Astrocyte (in vitro differentiated cells and primary cell): ENCODE measurements around the gene NUP107. TPM values are rescaled to one million over a fixed set of nuclear protein-coding genes. Genes with fewer than 3 reads are reported as not detected.

Experiments
- DNase-seq: peaks from one replicate; pipeline ENCODE4 v3.0.0-alpha.2; 2010; ENCODE audit warnings: low read depth
- FAIRE-seq: peaks from 2 replicates; lab custom pipeline; 2011; peaks lifted over from hg19 to GRCh38; lab: Jason Lieb, UNC
- H2AFZ ChIP-seq: 2 replicates; pipeline ENCODE4 v1.6.0; 2012; ENCODE audit warnings: low read depth, low read length, inconsistent platforms
- H3K27ac ChIP-seq: 2 replicates; pipeline ENCODE4 v1.5.1; 2011; ENCODE audit warnings: low read depth, low read length, inconsistent platforms
- H3K27me3 ChIP-seq: 2 replicates; pipeline ENCODE4 v1.6.0; 2011; ENCODE audit warnings: low read length, inconsistent platforms; ENCODE audit not compliant: insufficient read depth
- H3K36me3 ChIP-seq: 2 replicates; pipeline ENCODE4 v1.5.1; 2011; ENCODE audit warnings: low read length, inconsistent platforms; ENCODE audit not compliant: insufficient read depth
- H3K4me1 ChIP-seq: 2 replicates; pipeline ENCODE4 v1.5.1; 2011; ENCODE audit warnings: low read length, inconsistent platforms; ENCODE audit not compliant: insufficient read depth
- H3K4me2 ChIP-seq: 2 replicates; pipeline ENCODE4 v1.6.0; 2012; ENCODE audit warnings: low read length, inconsistent platforms
- H3K4me3 ChIP-seq: 2 replicates; pipeline ENCODE4 v1.5.1; 2011; ENCODE audit warnings: low read depth, mild to moderate bottlenecking, low read length, inconsistent platforms; ENCODE audit not compliant: insufficient read depth
- H3K79me2 ChIP-seq: 2 replicates; pipeline ENCODE4 v1.6.0; 2012; ENCODE audit warnings: mild to moderate bottlenecking, low read length, inconsistent platforms; ENCODE audit not compliant: insufficient read depth
- H3K9ac ChIP-seq: 2 replicates; pipeline ENCODE4 v1.6.0; 2012; ENCODE audit warnings: mild to moderate bottlenecking, low read length, inconsistent platforms
- H3K9me3 ChIP-seq: 2 replicates; pipeline ENCODE4 v1.5.1; 2012; ENCODE audit warnings: low read depth, mild to moderate bottlenecking, low read length, inconsistent platforms; ENCODE audit not compliant: insufficient read depth
- H4K20me1 ChIP-seq: 2 replicates; pipeline ENCODE4 v1.6.0; 2012; ENCODE audit warnings: low read length, inconsistent platforms; ENCODE audit not compliant: insufficient read depth
- H3K27ac Mint-ChIP-seq: one replicate; pipeline ENCODE4 v1.8.0; 2021; ENCODE audit warnings: mild to moderate bottlenecking, mixed read lengths; ENCODE audit not compliant: unreplicated experiment
- H3K27me3 Mint-ChIP-seq: one replicate; pipeline ENCODE4 v1.8.0; 2021; ENCODE audit warnings: low read depth, mixed read lengths; ENCODE audit not compliant: unreplicated experiment
- H3K36me3 Mint-ChIP-seq: one replicate; pipeline ENCODE4 v1.8.0; 2021; ENCODE audit warnings: low read depth, mixed read lengths; ENCODE audit not compliant: unreplicated experiment
- H3K4me1 Mint-ChIP-seq: one replicate; pipeline ENCODE4 v1.8.0; 2021; ENCODE audit warnings: low read depth, mixed read lengths; ENCODE audit not compliant: unreplicated experiment
- H3K4me3 Mint-ChIP-seq: one replicate; pipeline ENCODE4 v1.8.0; 2021; ENCODE audit warnings: mild to moderate bottlenecking, moderate library complexity, mixed read lengths; ENCODE audit not compliant: unreplicated experiment
- H3K9me3 Mint-ChIP-seq: one replicate; pipeline ENCODE4 v1.8.0; 2021; ENCODE audit warnings: mild to moderate bottlenecking, mixed read lengths; ENCODE audit not compliant: unreplicated experiment
- CTCF ChIP-seq: IDR thresholded peaks from 2 replicates; pipeline ENCODE4 v1.5.1; 2011; ENCODE audit warnings: low read depth, mild to moderate bottlenecking, inconsistent platforms, low read length, moderate library complexity; ENCODE audit not compliant: insufficient read depth
- EZH2 ChIP-seq: IDR thresholded peaks from 2 replicates; pipeline ENCODE4 v1.6.1; 2012; ENCODE audit warnings: mild to moderate bottlenecking, low read length, inconsistent platforms; ENCODE audit not compliant: insufficient read depth
- total RNA-seq: library from RNA; stranded (reverse); gene quantifications from 2 replicates; pipeline ENCODE4 v1.2.1, GENCODE V29; 2021

The NUP107 gene
- total RNA-seq, 1 donor from 2014 or later: 42.8 TPM

GRCh38 chr12:68794653-68795251, 108.0 kb downstream of the NUP107 start:
- Histone ChIP-seq H2AFZ (peak overlapping the region; percentile 26), H3K36me3 (no peaks in the 10 kb centered on the region), H3K27ac (peak overlapping the region; percentile 13), H3K4me2 (peak overlapping the region; percentile 11), H3K4me1 (no peaks in the 10 kb centered on the region), H4K20me1 (no peaks in the 10 kb centered on the region), H3K9me3 (no peaks in the 10 kb centered on the region), H3K27me3 (no peaks in the 10 kb centered on the region), H3K9ac (no peak overlapping the region), H3K79me2 (no peaks in the 10 kb centered on the region), H3K4me3 (no peak overlapping the region)
- DNase-seq (peak; percentile 65), FAIRE-seq (peak; percentile 23)
- H3K4me1 Mint-ChIP-seq: no peaks in the 10 kb centered on the region
- no peak overlapping the region for H3K4me3 Mint-ChIP-seq
- H3K9me3 Mint-ChIP-seq: peaks cover under 1% of the 10 kb centered on the region
- H3K27ac Mint-ChIP-seq: no peak overlapping the region
- H3K36me3 Mint-ChIP-seq: peaks cover 2% of the 10 kb centered on the region
- no peaks in the 10 kb centered on the region for H3K27me3 Mint-ChIP-seq
- TF ChIP-seq CTCF (no peak), EZH2 (no peak)

Other genes starting within 250 kb of the NUP107 start
- 209 and 216 TPM in 2 replicates for gene RAP1B, start 76.1 kb upstream of the NUP107 start, total RNA-seq
- gene SLC35E3, start 59.2 kb downstream of the NUP107 start, total RNA-seq: 10.0 and 14.6 TPM in 2 replicates
- gene MDM2, start 121.2 kb downstream of the NUP107 start, total RNA-seq: 692 and 828 TPM in 2 replicates
- 2.7 and 3.5 TPM in 2 replicates for gene CPM, start 246.2 kb downstream of the NUP107 start, total RNA-seq